Measurements from ENCODE around the gene ATP5ME. TPM values are rescaled to one million over a fixed set of nuclear protein-coding genes. Genes with fewer than 3 reads are reported as not detected.
A peak's percentile ranks its signal among the peaks of the same experiment; 100 is the strongest.

ATP5ME gene
- total RNA-seq, 1 donor: 72.5 TPM

DNA sequence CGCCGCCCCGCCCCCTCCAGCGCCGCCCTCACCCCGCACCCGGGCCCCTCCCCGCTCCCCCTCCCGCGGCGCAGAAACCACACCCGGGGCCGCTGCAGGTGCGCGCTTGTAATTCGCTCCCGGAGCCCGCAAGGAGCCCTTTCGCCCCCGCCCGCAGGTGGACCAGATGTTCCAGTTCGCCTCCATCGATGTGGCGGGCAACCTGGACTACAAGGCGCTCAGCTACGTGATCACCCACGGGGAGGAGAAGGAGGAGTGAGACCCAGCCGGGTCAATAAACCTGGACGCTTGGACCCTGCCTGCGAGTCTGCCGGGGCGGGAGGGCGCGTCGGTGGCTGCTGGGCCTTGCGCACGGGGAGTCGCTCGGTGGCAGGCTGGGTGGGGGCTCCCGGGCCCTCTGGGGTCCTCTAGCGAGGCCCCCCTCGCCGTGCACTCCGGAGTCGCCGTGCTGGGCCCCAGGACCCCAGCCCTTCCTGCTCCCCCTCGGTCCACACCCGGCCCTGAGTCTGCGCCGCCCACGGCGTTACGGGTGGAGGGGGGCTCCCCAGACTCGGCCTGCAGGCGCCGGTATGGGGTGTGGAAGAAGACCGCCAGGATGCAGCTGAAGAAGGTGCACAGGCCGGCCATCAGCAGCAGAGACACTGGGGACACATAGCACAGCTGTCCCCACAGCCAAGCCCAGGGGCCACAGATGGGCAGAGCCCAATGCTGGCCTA is 7.8 kb upstream of the ATP5ME start:
- H3K4me3 ChIP-seq (ENCODE audit: low read depth, low read length): no peak overlapping the region
- no peak for TF ChIP-seq CTCF (IDR thresholded peaks at IDR 0.05; ENCODE audit: insufficient read depth, low read depth, low read length)
- no peak for DNase-seq (ENCODE audit: low read depth)

DNA sequence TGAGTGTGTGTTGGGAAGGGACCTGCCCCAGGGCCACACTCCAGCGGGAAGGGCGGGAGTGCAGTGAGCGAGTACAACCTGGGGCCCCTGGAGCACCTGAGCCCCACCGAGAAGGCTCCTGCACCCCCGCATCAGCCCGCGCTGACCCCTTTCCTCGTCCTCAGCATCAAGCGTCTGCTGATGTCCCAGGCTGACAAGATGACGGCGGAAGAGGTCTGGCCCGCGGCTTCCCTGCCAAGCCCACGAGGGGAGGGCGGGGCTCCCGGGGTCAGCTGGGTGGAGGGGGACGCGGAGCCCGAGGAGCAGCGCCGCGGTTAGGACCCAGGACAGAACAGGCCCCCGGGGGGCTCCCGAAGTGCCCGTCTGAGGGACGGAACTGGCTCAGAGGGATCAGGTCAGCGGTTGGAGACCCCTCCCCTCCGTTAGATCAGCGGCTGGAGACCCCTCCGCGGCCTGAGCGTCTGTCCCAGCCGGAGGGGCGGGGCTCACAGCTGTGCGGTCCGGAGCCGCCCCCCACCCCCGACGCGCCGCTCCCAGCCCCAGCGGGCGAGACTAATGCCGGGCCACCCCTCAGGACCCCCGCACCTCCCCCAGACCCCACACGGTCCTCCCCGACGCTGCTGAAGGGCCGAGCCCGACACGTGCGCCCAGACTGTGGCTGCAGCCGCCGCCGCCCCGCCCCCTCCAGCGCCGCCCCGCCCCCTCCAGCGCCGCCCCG is 7.0 kb upstream of the ATP5ME start:
- DNase-seq (ENCODE audit: low read depth): peak; percentile 61
- H3K4me3 ChIP-seq (ENCODE audit: low read depth, low read length): peak overlapping the region; percentile 64
- no peak for TF ChIP-seq CTCF (IDR thresholded peaks at IDR 0.05; ENCODE audit: insufficient read depth, low read depth, low read length)

DNA sequence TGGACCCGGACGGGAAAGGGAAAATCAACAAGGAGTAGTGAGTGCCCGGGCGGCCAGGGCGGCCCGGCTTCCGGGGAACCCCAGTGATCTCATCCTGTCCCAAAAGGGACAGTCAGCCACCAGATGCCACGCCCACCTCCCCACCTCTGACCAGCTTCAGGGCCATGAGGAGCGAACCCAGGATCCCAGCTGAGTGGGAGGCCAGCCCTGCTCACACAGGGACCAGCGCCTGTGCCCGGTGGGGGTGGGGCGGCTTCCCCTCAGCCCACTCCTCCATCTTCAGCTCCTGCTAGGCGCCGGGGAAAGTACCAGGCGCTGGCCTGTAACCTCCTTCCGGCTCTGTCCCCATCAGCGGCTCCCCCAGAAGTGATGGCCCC is 6.5 kb upstream of the ATP5ME start:
- TF ChIP-seq CTCF (IDR thresholded peaks at IDR 0.05; ENCODE audit: insufficient read depth, low read depth, low read length): no peak
- DNase-seq (ENCODE audit: low read depth): no peak
- peak overlapping the region; percentile 64 for H3K4me3 ChIP-seq (ENCODE audit: low read depth, low read length)

DNA sequence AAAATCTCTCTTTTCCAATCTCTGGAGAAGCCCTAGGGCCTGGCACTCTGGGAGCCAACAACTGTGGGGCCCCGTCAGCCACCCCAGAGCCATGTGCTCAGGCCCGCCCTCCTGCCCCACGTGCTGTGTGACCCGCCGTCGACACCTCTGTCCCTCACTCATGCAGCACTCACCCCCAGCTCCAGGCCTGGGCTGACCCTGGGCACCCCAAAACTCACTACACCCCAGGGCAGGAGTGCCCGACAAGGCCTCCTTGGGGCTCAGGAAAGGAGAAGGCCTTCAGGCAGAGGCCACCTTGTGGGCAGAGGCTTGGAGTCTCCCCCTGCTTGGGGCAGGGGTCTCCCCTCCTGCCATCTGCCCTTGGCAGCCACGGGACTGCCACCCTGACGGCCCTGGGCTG is 6.0 kb upstream of the ATP5ME start:
- no peak overlapping the region for H3K4me3 ChIP-seq (ENCODE audit: low read depth, low read length)
- no peak for TF ChIP-seq CTCF (IDR thresholded peaks at IDR 0.05; ENCODE audit: insufficient read depth, low read depth, low read length)
- no peak for DNase-seq (ENCODE audit: low read depth)

DNA sequence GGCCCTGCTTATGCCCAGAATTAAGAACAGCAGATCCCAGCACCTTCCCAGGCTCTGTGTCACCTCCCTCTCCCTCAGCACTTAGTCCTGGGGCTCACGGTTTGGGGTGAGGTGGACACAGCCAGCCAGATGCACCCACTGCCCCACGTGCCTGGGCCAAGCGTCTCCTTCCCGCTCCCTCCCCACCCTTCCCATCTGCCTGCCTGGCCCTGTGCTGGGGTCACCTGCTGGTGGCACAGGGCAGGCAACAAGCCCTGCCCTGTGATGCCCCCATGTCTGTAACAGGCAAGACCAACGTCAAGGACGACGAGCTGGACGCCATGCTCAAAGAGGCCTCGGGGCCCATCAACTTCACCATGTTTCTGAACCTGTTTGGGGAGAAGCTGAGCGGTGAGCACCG is 5.6 kb upstream of the ATP5ME start:
- no peak for TF ChIP-seq CTCF (IDR thresholded peaks at IDR 0.05; ENCODE audit: insufficient read depth, low read depth, low read length)
- no peak overlapping the region for H3K4me3 ChIP-seq (ENCODE audit: low read depth, low read length)
- no peak for DNase-seq (ENCODE audit: low read depth)

DNA sequence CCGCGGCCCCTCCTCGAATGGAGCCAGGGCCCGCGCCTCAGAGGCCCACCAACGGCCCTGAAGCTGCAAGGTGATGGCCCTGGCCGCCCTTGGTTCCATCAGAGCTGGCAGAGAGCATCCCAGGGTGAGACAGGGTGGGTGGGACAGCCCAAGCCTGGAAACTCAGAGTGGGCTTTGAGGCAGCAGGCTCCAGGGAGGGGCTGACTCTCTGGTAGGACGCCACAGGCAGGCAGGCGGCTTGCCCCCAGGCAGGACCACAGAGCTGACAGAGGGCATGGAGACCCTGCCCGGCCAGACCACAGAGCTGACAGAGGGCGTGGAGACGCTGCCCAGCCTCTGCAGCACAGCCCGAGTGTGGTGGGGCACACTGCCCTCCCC is 5.0 kb upstream of the ATP5ME start:
- H3K4me3 ChIP-seq (ENCODE audit: low read depth, low read length): no peak overlapping the region
- no peak for DNase-seq (ENCODE audit: low read depth)
- no peak for TF ChIP-seq CTCF (IDR thresholded peaks at IDR 0.05; ENCODE audit: insufficient read depth, low read depth, low read length)

Data from fibroblast of villous mesenchyme (primary cell).